PFSK-1 (cell line): ENCODE measurements around the gene CACNA1S.

ENCODE experiments used
- FOXP2 ChIP-seq: optimal IDR thresholded peaks from 2 replicates; pipeline ENCODE3; 2011; ENCODE audit warnings: borderline replicate concordance, control low read depth, inconsistent platforms; ENCODE audit not compliant: insufficient read depth; ENCODE audit errors: extremely low read length, extremely low read depth
- POLR2AphosphoS5 ChIP-seq: IDR thresholded peaks from 2 replicates; pipeline ENCODE4 v1.6.1; 2012; ENCODE audit warnings: low read depth, mild to moderate bottlenecking, control low read depth, low read length, moderate library complexity
- REST ChIP-seq, 2 experiments: IDR thresholded peaks; 2 replicates each; pipeline versions ENCODE4 v1.6.1 to v1.8.0; 2011 to 2012; ENCODE audit warnings: low read depth in 2 of 2, low read length in 2 of 2, control low read depth in 1 of 2, inconsistent platforms in 1 of 2, mild to moderate bottlenecking in 1 of 2, moderate library complexity in 1 of 2; ENCODE audit not compliant: insufficient read depth in 1 of 2
- SIN3A ChIP-seq: IDR thresholded peaks from 2 replicates; pipeline ENCODE4 v1.6.1; 2012; ENCODE audit warnings: mild to moderate bottlenecking, low read length, moderate library complexity, borderline replicate concordance; ENCODE audit not compliant: insufficient read depth
- TAF1 ChIP-seq: IDR thresholded peaks from 2 replicates; pipeline ENCODE4 v1.6.1; 2012; ENCODE audit warnings: low read length, control low read depth, borderline replicate concordance; ENCODE audit not compliant: insufficient read depth

The CACNA1S gene

GRCh38 chr1:201105688-201106087, 6.5 kb downstream of the CACNA1S start:
- TF ChIP-seq REST (IDR thresholded peaks at IDR 0.05; ENCODE audit: insufficient read depth in 1 of 2, low read depth in 2 of 2, low read length in 2 of 2) (no peak), TAF1 (no peak), FOXP2 (no peak), POLR2AphosphoS5 (no peak), SIN3A (no peak)

- TF ChIP-seq FOXP2 (no peak), SIN3A (no peak), REST (IDR thresholded peaks at IDR 0.05; ENCODE audit: insufficient read depth in 1 of 2, low read depth in 2 of 2, low read length in 2 of 2) (no peak), TAF1 (no peak), POLR2AphosphoS5 (no peak)
These were observed 8.1 kb downstream of the CACNA1S start for GRCh38 chr1:201104141-201104540.

- TF ChIP-seq TAF1 (no peak), FOXP2 (no peak), POLR2AphosphoS5 (no peak), REST (IDR thresholded peaks at IDR 0.05; ENCODE audit: insufficient read depth in 1 of 2, low read depth in 2 of 2, low read length in 2 of 2) (no peak), SIN3A (no peak)
These were observed 8.6 kb downstream of the CACNA1S start for GRCh38 chr1:201103666-201104065.

- no peak for TF ChIP-seq FOXP2
- TF ChIP-seq SIN3A = no peak
- no peak for TF ChIP-seq TAF1
- no peak for TF ChIP-seq POLR2AphosphoS5
- no peak for TF ChIP-seq REST (IDR thresholded peaks at IDR 0.05; ENCODE audit: insufficient read depth in 1 of 2, low read depth in 2 of 2, low read length in 2 of 2)
These were observed 11.9 kb downstream of the CACNA1S start for GRCh38 chr1:201100169-201100930.

GRCh38 chr1:201098992-201099677, 13.1 kb downstream of the CACNA1S start:
- TF ChIP-seq TAF1 (no peak), SIN3A (no peak), REST (IDR thresholded peaks at IDR 0.05; ENCODE audit: insufficient read depth in 1 of 2, low read depth in 2 of 2, low read length in 2 of 2) (no peak)
